OCI-LY7 (cell line): ENCODE data around the gene ACADSB. TPM values are rescaled to one million over a fixed set of nuclear protein-coding genes. Genes with fewer than 3 reads are reported as not detected.

Source experiments
- BruUV-seq: library from RNA; stranded (reverse); fragments of 400-500 nt; replicated peaks from 2 replicates; lab custom pipeline; 2021; lab: Mats Ljungman, UMichigan
- CTCF ChIA-PET: fragments of 300-600 bp; sonication (Branson Sonifier 250); formaldehyde crosslinking; loops from one replicate; lab custom pipeline; 2022; ENCODE audit warnings: antibody characterized with exemption; ENCODE audit not compliant: unreplicated experiment; lab: Charles Lee
- POLR2A ChIA-PET: fragments of 300-600 bp; sonication (Branson Sonifier 250); formaldehyde crosslinking; loops from one replicate; lab custom pipeline; 2022; ENCODE audit warnings: antibody characterized with exemption; lab: Charles Lee
- DNase-seq: peaks from one replicate; pipeline ENCODE4 v3.0.0-alpha.2; 2015; ENCODE audit warnings: low spot score
- H2AFZ ChIP-seq: fragments of 200-600 bp; sonication (generic), shearing (Covaris generic); 2 replicates; pipeline ENCODE4 v1.6.1; 2014; ENCODE audit warnings: mild to moderate bottlenecking, antibody characterized with exemption, low read length, moderate library complexity
- H3K27ac ChIP-seq: fragments of 200-600 bp; sonication (generic); 2 replicates; pipeline ENCODE4 v1.5.1; 2014; ENCODE audit warnings: mixed run types, low read depth, mild to moderate bottlenecking, moderate library complexity, low read length, inconsistent platforms; ENCODE audit not compliant: poor library complexity, severe bottlenecking
- H3K36me3 ChIP-seq: fragments of 200-600 bp; sonication (generic); 2 replicates; pipeline ENCODE4 v1.6.1; 2014; ENCODE audit warnings: mild to moderate bottlenecking, antibody characterized with exemption, low read length, moderate library complexity, mixed read lengths; ENCODE audit not compliant: insufficient read depth
- H3K4me1 ChIP-seq: fragments of 200-600 bp; sonication (generic); 2 replicates; pipeline ENCODE4 v1.5.1; 2014; ENCODE audit warnings: mild to moderate bottlenecking, low read length; ENCODE audit not compliant: insufficient read depth, poor library complexity, severe bottlenecking
- H3K4me2 ChIP-seq: fragments of 200-600 bp; sonication (generic); 2 replicates; pipeline ENCODE4 v1.6.1; 2014; ENCODE audit warnings: mild to moderate bottlenecking, low read length
- H3K4me3 ChIP-seq: fragments of 200-600 bp; sonication (generic); 2 replicates; pipeline ENCODE4 v1.5.1; 2014; ENCODE audit warnings: mild to moderate bottlenecking, low read depth, low read length; ENCODE audit not compliant: poor library complexity, severe bottlenecking
- H3K79me2 ChIP-seq: fragments of 200-600 bp; sonication (generic); 2 replicates; pipeline ENCODE4 v1.6.1; 2016; ENCODE audit warnings: low read depth, mild to moderate bottlenecking, low read length, moderate library complexity, mixed read lengths; ENCODE audit not compliant: insufficient read depth
- H3K9me2 ChIP-seq: fragments of 200-600 bp; sonication (generic); 2 replicates; pipeline ENCODE4 v1.6.1; 2016; ENCODE audit warnings: mild to moderate bottlenecking, low read length, mixed read lengths; ENCODE audit not compliant: insufficient read depth
- H3K9me3 ChIP-seq: fragments of 200-600 bp; sonication (generic); 2 replicates; pipeline ENCODE4 v1.6.1; 2014; ENCODE audit warnings: mild to moderate bottlenecking, mixed run types, low read length, mixed read lengths
- H4K20me1 ChIP-seq: fragments of 200-600 bp; sonication (generic); 2 replicates; pipeline ENCODE4 v1.6.1; 2014; ENCODE audit warnings: mild to moderate bottlenecking, antibody characterized with exemption, low read length, moderate library complexity, mixed read lengths; ENCODE audit not compliant: insufficient read depth
- CTCF ChIP-seq: fragments of 200-600 bp; sonication (generic); conservative IDR thresholded peaks from 2 replicates; pipeline ENCODE4 v1.5.1; 2014; ENCODE audit warnings: mild to moderate bottlenecking, antibody characterized with exemption, low read length, moderate library complexity, mixed read lengths
- EZH2phosphoT487 ChIP-seq: fragments of 200-600 bp; sonication (generic); IDR thresholded peaks from 2 replicates; pipeline ENCODE4 v1.6.1; 2018; ENCODE audit warnings: low read depth, borderline replicate concordance, mild to moderate bottlenecking, mixed run types, antibody characterized with exemption, low read length, moderate library complexity, mixed read lengths
- intact Hi-C: fragments of 100-400 bp; cut with micrococcal nuclease; formaldehyde crosslinking; loops from one replicate; pipeline ENCODE4 v1.10.0; 2022; ENCODE audit not compliant: unreplicated experiment
- total RNA-seq, 2 experiments: library from RNA; depleted of rRNA in 1 of 2; stranded (reverse); fragments of >200 nt in 1 of 2; shearing (Covaris generic) in 1 of 2; gene quantifications; 2 replicates each; pipeline ENCODE4 v1.2.3, GENCODE V29; 2014 to 2022

Gene ACADSB
- total RNA-seq, 2 experiments from 2014 or later: 3.7 to 14.7 TPM

- Histone ChIP-seq H4K20me1 (no peaks in the 10 kb centered on the region), H3K27ac (no peak overlapping the region), H3K4me3 (no peak overlapping the region), H3K79me2 (no peaks in the 10 kb centered on the region), H2AFZ (no peak overlapping the region), H3K9me3 (no peaks in the 10 kb centered on the region), H3K9me2 (no peaks in the 10 kb centered on the region), H3K36me3 (no peaks in the 10 kb centered on the region), H3K4me2 (no peak overlapping the region), H3K4me1 (no peaks in the 10 kb centered on the region)
- ChIA-PET CTCF (no interaction called here), POLR2A (interaction anchor here (1.7 kb wide), 1 partner anchor 9 kb away, joined by 5 read pairs; no protein-coding TSS in a partner anchor)
- BruUV-seq: no TSS peak
- TF ChIP-seq EZH2phosphoT487 (no peak), CTCF (no peak)
- no peak for DNase-seq
- intact Hi-C loops: no loop called here
Measured at GRCh38 chr10:123019941-123020703, 11.3 kb downstream of the ACADSB start.

GRCh38 chr10:123021517-123021916, 12.7 kb downstream of the ACADSB start:
- Histone ChIP-seq H3K9me3 (no peaks in the 10 kb centered on the region), H3K79me2 (no peaks in the 10 kb centered on the region), H2AFZ (no peak overlapping the region), H3K4me1 (no peaks in the 10 kb centered on the region), H4K20me1 (no peaks in the 10 kb centered on the region), H3K27ac (no peak overlapping the region), H3K4me2 (no peak overlapping the region), H3K4me3 (no peak overlapping the region), H3K36me3 (no peaks in the 10 kb centered on the region), H3K9me2 (no peaks in the 10 kb centered on the region)
- peak; percentile 14 for DNase-seq
- peak; percentile 77 for TF ChIP-seq CTCF
- TF ChIP-seq EZH2phosphoT487: no peak
- no TSS peak for BruUV-seq
- ChIA-PET CTCF (interaction anchor here (1.6 kb wide), 1 partner anchor 9 kb away, joined by 3 read pairs; no protein-coding TSS in a partner anchor), POLR2A (interaction anchor here (0.5 to 1.7 kb wide), 4 partner anchors 9 to 68 kb away, joined by 4 to 7 read pairs (median 6); partner anchors contain the start of gene C10orf88)
- intact Hi-C loops: no loop called here

DNA sequence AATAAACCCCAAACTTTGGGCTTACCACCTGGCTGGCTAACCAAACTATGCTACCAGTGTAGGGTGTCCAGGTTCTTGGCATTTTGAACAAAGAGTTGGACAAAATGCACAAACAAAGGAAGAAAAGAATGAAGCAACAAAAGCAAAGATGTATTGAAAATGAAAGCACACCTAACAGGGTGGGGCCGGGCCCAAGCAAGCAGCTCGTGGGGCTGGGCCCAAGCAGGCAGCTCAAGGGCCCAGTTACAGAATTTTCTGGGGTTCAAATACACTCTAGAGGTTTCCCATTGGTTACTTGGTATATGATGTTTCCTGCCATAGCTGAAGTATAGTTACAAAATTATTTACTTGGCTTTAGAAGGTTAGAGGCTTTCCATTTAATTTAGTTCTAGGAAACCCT, 15.7 kb downstream of the ACADSB start:
- Histone ChIP-seq H4K20me1 (no peaks in the 10 kb centered on the region; the same call in 1 of the 2 replicates), H3K36me3 (no peaks in the 10 kb centered on the region), H3K4me2 (no peak overlapping the region), H3K9me2 (no peaks in the 10 kb centered on the region), H3K4me3 (no peak overlapping the region), H3K4me1 (no peaks in the 10 kb centered on the region), H3K9me3 (no peaks in the 10 kb centered on the region), H2AFZ (no peak overlapping the region), H3K79me2 (no peaks in the 10 kb centered on the region), H3K27ac (no peak overlapping the region)
- no peak for DNase-seq
- intact Hi-C loops: no loop called here
- ChIA-PET POLR2A (no interaction called here), CTCF (no interaction called here)
- BruUV-seq: no TSS peak
- no peak for TF ChIP-seq EZH2phosphoT487
